ENCODE measurements around the gene C1orf198.

The C1orf198 gene

GRCh38 chr1:230867903-230868735 is at the start of gene C1orf198:
Gene C1orf198 (minus strand): TSS chr1:230868521. CDS start chr1:230868512, 9 bp downstream.
- peak; percentile 69 to 83 for DNase-seq

GRCh38 chr1:230917284-230918135 is 49.2 kb upstream of the C1orf198 start:
- peak; percentile 74 to 78 for DNase-seq

- DNase-seq, result no peak
Observed at GRCh38 chr1:230916587-230917283, 48.4 kb upstream of the C1orf198 start.

GRCh38 chr1:230915078-230915477 is 46.8 kb upstream of the C1orf198 start:
- no peak for DNase-seq

GRCh38 chr1:230913496-230913895 is 45.2 kb upstream of the C1orf198 start:
- no peak for DNase-seq

GRCh38 chr1:230910755-230911117 is 42.4 kb upstream of the C1orf198 start:
- DNase-seq, result no peak

GRCh38 chr1:230909974-230910754 is 41.8 kb upstream of the C1orf198 start:
- no peak for DNase-seq

- no peak for DNase-seq
Observed at GRCh38 chr1:230907472-230908205, 39.3 kb upstream of the C1orf198 start.

- no peak for DNase-seq
Observed at GRCh38 chr1:230906226-230906625, 37.9 kb upstream of the C1orf198 start.

- no peak for DNase-seq
Observed at GRCh38 chr1:230905733-230906132, 37.4 kb upstream of the C1orf198 start.

- DNase-seq, result no peak
Observed at GRCh38 chr1:230902349-230902923, 34.1 kb upstream of the C1orf198 start.

GRCh38 chr1:230901671-230902070 is 33.4 kb upstream of the C1orf198 start:
- DNase-seq, result no peak

GRCh38 chr1:230900984-230901383 is 32.7 kb upstream of the C1orf198 start:
- no peak for DNase-seq

GRCh38 chr1:230899841-230900251 is 31.5 kb upstream of the C1orf198 start:
- no peak for DNase-seq

- no peak for DNase-seq
Observed at GRCh38 chr1:230898748-230899147, 30.4 kb upstream of the C1orf198 start.

- DNase-seq, result no peak
Observed at GRCh38 chr1:230898144-230898543, 29.8 kb upstream of the C1orf198 start.

GRCh38 chr1:230896779-230897178 is 28.5 kb upstream of the C1orf198 start:
- no peak for DNase-seq

- DNase-seq, result no peak
Observed at GRCh38 chr1:230895452-230895851, 27.1 kb upstream of the C1orf198 start.

GRCh38 chr1:230894664-230895063 is 26.3 kb upstream of the C1orf198 start:
- DNase-seq, result no peak

GRCh38 chr1:230894032-230894431 is 25.7 kb upstream of the C1orf198 start:
- no peak for DNase-seq

GRCh38 chr1:230892018-230892491 is 23.7 kb upstream of the C1orf198 start:
- DNase-seq, result no peak
